GM20431 (cell line): ENCODE measurements around the gene SYNGAP1.

Experiments used
- in situ Hi-C: fragments of 300-500 bp; cut with MseI, MboI; formaldehyde crosslinking; loops from one replicate; pipeline ENCODE4 v1.15.0; 2020; ENCODE audit warnings: low sequenced_read_pairs; ENCODE audit not compliant: unreplicated experiment

The SYNGAP1 gene

DNA sequence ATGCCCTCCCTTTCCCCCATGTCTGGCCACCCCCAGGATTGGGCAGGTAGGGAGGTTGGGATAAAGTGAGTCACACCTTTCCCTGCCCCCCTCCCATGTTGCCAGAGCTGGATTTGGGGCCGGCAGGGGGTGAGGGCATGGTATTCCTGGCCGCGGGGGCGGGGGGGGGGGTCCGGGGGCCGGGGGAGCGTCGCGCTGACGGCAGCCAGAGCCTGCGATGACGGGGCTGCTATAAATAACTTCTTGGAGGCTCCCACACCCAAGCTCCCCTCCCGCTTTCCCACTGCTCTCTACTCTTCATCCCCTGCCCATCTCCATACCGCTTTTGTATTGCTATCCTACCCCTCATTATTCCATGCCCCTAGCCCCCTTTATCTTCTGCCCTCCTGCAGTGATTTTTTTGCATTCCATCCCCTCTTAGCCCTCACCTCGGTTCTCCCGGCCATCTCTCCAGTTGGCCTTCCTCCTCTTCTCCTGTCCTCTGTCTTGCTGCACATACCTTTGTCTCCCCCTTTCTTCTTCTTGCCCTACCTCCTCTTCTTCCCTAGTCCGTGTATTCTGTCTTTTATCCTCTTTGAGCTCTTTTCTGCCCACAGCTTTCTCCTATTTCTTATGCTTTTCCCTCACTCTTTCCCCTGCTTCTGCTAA is 13.8 kb downstream of the SYNGAP1 start:
- in situ Hi-C loops, result no loop called here

GRCh38 chr6:33434961-33435360 is 15.1 kb downstream of the SYNGAP1 start:
- in situ Hi-C loops, result no loop called here

GRCh38 chr6:33437666-33438065 is 17.8 kb downstream of the SYNGAP1 start:
- in situ Hi-C loops, result no loop called here

DNA sequence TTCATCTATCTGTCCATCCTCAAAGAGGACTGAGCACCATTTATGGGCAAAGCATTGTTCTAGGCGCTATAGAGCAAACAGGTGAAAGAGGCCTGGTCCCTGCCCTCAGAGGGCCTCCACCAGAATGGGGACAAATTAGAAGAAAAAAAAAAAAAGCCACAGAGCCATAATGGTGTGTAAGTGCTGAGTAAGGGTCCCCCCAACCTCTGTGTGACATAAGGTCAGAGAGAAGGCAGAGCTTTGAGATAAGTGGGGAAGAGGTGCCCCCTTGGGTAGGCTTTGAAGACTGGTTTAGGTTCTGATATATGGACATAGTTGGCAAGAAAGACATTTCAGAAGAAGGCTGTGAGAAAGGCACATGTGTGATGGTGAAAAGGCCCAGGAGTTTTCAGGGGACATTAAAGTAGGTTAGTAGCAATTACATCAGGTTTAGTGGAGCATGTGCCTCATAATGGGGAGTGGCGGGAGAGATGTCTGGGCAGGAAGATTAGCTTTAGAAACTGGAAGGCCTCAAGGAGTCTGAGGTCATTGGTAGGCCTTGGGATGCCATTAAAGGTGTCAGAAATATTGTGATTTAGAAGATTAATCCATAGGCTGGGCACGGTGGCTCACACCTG is 19.2 kb downstream of the SYNGAP1 start:
- in situ Hi-C loops, result no loop called here

DNA sequence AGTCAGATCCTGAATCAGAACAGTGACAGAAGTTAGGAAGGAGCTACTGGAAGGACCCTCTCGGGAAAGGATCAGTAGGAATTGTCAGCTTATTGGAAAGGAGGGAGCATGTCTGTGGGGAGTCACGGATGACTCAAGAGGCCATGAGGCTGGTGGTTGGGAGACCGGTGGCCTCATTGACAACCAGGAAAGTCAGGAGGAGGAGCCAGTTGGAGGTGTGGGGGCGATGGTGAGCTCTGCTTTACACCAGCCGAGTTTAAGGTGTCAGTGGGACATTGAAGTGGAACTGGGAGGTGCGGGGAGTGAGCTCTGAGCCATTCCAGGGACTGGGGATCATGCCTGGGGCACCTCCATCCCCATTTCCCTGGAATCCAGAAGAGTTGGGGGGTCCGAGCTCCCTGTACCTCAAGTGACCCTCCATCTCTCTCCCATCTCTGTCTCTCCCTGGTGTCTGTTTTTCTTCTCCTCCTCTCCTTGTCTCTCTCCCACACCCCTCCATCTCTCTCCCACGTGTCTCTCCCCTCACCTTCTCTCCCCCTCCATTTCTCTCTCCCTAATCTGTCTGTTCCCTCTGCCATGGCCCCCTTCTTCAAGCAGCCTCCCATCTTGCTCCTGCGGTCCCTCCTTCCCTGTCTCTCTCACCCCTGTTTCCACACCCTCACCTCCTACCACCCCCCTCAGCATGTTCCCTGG is 20.2 kb downstream of the SYNGAP1 start:
- in situ Hi-C loops, result no loop called here

GRCh38 chr6:33440649-33441309 is 20.9 kb downstream of the SYNGAP1 start:
- in situ Hi-C loops, result no loop called here

GRCh38 chr6:33441457-33441856 is 21.6 kb downstream of the SYNGAP1 start:
- in situ Hi-C loops, result no loop called here

DNA sequence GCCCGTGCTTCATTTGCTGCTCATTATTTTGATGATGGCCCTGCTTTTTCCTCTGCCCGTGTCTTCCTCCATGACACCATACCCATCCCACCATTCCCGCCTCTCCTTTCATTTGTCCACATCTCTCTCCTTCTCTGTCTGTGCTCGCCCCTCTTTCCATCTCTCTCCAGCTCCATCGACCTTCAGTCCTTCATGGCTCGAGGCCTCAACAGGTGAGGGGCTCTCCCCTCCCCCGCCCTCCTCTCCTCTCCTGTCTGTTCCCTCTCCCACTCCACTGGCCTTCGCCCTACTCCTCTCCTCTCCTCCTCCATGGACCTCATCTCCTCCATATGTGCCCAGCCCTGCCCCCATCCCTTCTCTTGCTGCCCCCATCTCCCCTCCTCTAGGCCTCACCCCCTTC is 22.4 kb downstream of the SYNGAP1 start:
- in situ Hi-C loops, result no loop called here

DNA sequence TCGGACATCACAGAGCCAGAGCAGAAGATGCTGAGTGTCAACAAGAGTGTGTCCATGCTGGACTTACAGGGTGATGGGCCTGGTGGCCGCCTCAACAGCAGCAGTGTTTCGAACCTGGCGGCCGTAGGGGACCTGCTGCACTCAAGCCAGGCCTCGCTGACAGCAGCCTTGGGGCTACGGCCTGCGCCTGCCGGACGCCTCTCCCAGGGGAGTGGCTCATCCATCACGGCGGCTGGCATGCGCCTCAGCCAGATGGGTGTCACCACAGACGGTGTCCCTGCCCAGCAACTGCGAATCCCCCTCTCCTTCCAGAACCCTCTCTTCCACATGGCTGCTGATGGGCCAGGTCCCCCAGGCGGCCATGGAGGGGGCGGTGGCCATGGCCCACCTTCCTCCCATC is 23.2 kb downstream of the SYNGAP1 start:
- in situ Hi-C loops, result no loop called here

DNA sequence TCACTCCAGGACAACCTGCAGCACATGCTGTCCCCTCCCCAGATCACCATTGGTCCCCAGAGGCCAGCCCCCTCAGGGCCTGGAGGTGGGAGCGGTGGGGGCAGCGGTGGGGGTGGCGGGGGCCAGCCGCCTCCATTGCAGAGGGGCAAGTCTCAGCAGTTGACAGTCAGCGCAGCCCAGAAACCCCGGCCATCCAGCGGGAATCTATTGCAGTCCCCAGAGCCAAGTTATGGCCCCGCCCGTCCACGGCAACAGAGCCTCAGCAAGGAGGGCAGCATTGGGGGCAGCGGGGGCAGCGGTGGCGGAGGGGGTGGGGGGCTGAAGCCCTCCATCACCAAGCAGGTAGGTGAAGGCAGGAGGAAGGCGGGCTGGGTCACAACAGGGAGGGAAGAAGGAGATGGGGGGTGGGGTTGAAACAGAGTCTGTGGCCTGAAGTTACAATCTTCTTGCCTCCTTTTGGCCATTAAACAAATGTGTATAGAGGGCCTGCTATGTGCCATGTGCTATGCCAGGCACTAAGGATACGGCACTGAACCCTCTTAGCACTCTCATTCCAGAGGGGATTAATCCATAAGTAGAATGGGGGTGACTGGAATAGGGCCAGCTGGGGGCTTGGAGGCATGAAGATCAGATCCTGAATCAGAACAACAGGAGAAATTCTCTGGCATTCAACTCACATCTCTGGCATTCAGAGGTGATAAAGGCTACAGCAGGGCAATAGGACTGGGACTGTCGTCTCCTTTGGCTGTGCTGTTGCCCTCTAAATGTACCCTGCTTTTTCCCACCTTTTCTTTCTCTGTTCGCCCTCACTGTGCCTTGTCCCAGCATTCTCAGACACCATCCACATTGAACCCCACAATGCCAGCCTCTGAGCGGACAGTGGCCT is 24.0 kb downstream of the SYNGAP1 start:
- in situ Hi-C loops, result no loop called here

- in situ Hi-C loops, result no loop called here
Observed at GRCh38 chr6:33445119-33445603, 25.3 kb downstream of the SYNGAP1 start.

DNA sequence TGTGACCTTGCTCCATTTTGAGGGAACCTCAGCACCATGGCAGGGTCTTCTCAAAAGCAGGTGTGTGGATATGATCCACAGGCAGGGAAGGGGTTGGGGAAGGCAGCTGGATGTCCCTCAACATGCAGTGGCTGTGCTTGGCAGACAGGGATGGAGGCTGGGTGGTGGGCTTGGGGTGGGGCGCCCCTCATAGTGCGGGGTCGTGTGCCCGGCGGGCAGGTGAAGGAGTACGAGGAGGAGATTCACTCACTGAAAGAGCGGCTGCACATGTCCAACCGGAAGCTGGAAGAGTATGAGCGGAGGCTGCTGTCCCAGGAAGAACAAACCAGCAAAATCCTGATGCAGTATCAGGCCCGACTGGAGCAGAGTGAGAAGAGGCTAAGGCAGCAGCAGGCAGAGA is 26.5 kb downstream of the SYNGAP1 start:
- in situ Hi-C loops, result no loop called here

- in situ Hi-C loops, result no loop called here
Observed at GRCh38 chr6:33450434-33450833, 30.6 kb downstream of the SYNGAP1 start.

GRCh38 chr6:33451606-33452005 is 31.7 kb downstream of the SYNGAP1 start:
- in situ Hi-C loops, result no loop called here

DNA sequence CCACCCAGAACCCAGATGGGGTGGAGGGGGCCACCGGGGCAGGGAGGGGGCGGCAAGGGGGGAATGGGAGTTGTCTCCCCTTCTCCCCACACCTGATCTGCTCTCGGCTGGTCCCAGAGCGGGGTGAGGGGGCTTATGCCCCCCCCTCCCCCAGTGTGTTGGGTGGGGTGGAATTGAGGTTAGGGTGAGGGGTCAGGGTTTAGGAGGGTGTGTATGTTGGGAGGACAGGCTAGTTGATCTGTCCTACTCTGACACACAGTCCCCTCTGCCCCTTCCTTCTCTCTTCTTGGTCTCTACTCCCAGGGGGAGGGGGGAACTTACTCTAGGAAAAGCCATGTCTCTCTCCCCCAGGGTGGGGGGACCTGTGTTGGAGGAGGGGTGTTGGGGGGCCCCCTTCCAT is 32.6 kb downstream of the SYNGAP1 start:
- in situ Hi-C loops, result no loop called here

DNA sequence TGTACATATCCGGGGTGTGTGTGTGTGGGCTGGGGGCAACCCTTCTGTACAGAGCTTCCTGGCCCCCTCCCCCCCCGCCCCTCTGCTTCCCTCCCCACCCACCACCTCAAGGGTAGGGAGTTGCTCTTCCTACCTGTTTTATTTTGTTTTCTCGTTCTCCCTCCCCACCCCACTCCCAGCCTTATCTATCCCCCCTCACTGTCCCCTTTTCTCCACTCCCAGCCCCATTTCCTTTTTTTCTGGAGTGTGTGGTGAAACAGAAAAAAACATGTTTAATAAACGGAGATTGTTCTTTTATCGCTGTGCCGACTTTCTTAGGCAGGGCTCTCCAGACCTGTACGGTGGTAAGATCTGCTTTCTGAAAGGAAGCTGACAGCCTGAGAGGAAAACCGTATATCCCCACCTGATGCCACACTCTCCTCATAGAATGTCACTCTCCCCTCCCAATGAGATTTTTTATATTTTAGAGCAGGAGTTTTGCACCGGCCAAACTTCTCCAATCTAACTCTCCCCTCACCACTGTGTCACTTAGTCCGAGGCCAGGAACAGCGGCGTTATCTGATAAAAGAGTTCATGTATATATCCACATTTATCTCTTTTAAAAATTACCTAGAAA is 33.6 kb downstream of the SYNGAP1 start:
- in situ Hi-C loops, result no loop called here

- in situ Hi-C loops, result no loop called here
Observed at GRCh38 chr6:33454009-33454946, 34.4 kb downstream of the SYNGAP1 start, which contains the start of gene ZBTB9. Gene ZBTB9, plus strand, starts transcription at chr6:33454576. Its CDS starts 525 bp downstream, at chr6:33455101.

- in situ Hi-C loops, result no loop called here
Observed at GRCh38 chr6:33455051-33455450, 35.2 kb downstream of the SYNGAP1 start.
